K562 (cell line): ENCODE results near the gene PPP2R2B.

Source experiments
- CEBPG ChIP-seq, 3 experiments: fragments of 200-800 bp in 1 of 3; sonication (Bioruptor generic) in 1 of 3; sonication (generic) in 1 of 3; formaldehyde crosslinking in 1 of 3; IDR thresholded peaks in 2 of 3; conservative IDR thresholded peaks in 1 of 3; 2 replicates each; pipeline versions ENCODE4 v1.6.1 to v1.8.0; 2016 to 2022; ENCODE audit warnings: missing compliant biosample characterization in 2 of 3, missing genetic modification characterization in 2 of 3, mild to moderate bottlenecking in 1 of 3, missing genetic modification reagents in 1 of 3
- CTCF ChIP-seq, 3 experiments: IDR thresholded peaks in 2 of 3; conservative IDR thresholded peaks in 1 of 3; 2 replicates each; pipeline ENCODE4 v1.5.1; 2011 to 2012; ENCODE audit warnings: low read length in 3 of 3, mild to moderate bottlenecking in 3 of 3, control low read depth in 2 of 3, improper control_type of control experiment in 1 of 3, inconsistent platforms in 1 of 3, low read depth in 1 of 3, mixed read lengths in 1 of 3, moderate library complexity in 1 of 3; ENCODE audit not compliant: insufficient read depth in 2 of 3
- KLF13 ChIP-seq: fragments of 450-650 bp; IDR thresholded peaks from 2 replicates; pipeline ENCODE4 v1.6.1; 2016; ENCODE audit warnings: missing genetic modification characterization, low read depth, mild to moderate bottlenecking, missing compliant biosample characterization, moderate library complexity, borderline replicate concordance
- RNF2 ChIP-seq: sonication (generic); IDR thresholded peaks from 2 replicates; pipeline ENCODE4 v1.6.1; 2016
- TCF7L2 ChIP-seq: fragments of 150-350 bp; IDR thresholded peaks from 2 replicates; pipeline ENCODE4 v1.6.1; 2016; ENCODE audit warnings: low read depth, mild to moderate bottlenecking, low read length, moderate library complexity
- U2AF1 ChIP-seq: fragments of 200-400 bp; formaldehyde crosslinking; optimal IDR thresholded peaks from 2 replicates; pipeline ENCODE3; 2017; ENCODE audit warnings: mild to moderate bottlenecking, low read depth, low read length, moderate library complexity
- ZNF274 ChIP-seq: IDR thresholded peaks from 2 replicates; pipeline ENCODE4 v1.6.1; 2011; ENCODE audit warnings: low read depth, mild to moderate bottlenecking, low read length, moderate library complexity, borderline replicate concordance

GRCh38 chr5:146687630-146688029, 190.9 kb downstream of the PPP2R2B start:
- TF ChIP-seq RNF2 (no peak), ZNF274 (no peak), U2AF1 (no peak), CTCF (IDR thresholded peaks at IDR 0.05 in 2 of 3, conservative IDR thresholded peaks at IDR 0.05 in 1 of 3; ENCODE audit: insufficient read depth in 2 of 3, low read depth in 1 of 3, low read length in 3 of 3) (no peak), CEBPG (CRISPR knock-in tag; IDR thresholded peaks at IDR 0.05) (no peak), CEBPG (tag; conservative IDR thresholded peaks at IDR 0.05 in 1 of 2, IDR thresholded peaks at IDR 0.05 in 1 of 2) (no peak), KLF13 (tag) (no peak), TCF7L2 (no peak)
